WI38 (cell line): Measurements from ENCODE around the gene MTCH2.
"Not testable (repeated sequence)": the region's sequence is repeated elsewhere in the genome, so short reads cannot be mapped to it uniquely, and the experiment has no call there.

Source experiments
- H3K4me3 ChIP-seq: 2 replicates; pipeline ENCODE4 v1.5.1; 2011; ENCODE audit warnings: low read depth, mild to moderate bottlenecking, control low read depth, low read length
- CTCF ChIP-seq: IDR thresholded peaks from 2 replicates; pipeline ENCODE4 v1.5.1; 2012; ENCODE audit warnings: low read depth, mild to moderate bottlenecking, control low read depth, low read length

MTCH2 gene

GRCh38 chr11:47672283-47672730 lies 29.9 kb upstream of the MTCH2 start:
- TF ChIP-seq CTCF: no peak
- H3K4me3 ChIP-seq: no peak overlapping the region

GRCh38 chr11:47669856-47670255 lies 27.5 kb upstream of the MTCH2 start:
- H3K4me3 ChIP-seq: no peak overlapping the region
- no peak for TF ChIP-seq CTCF

- no peak for TF ChIP-seq CTCF
- no peak overlapping the region for H3K4me3 ChIP-seq
Observed at GRCh38 chr11:47668665-47669064, 26.3 kb upstream of the MTCH2 start.

- no peak for TF ChIP-seq CTCF
- no peak overlapping the region for H3K4me3 ChIP-seq
Observed at GRCh38 chr11:47667555-47667954, 25.2 kb upstream of the MTCH2 start.

- TF ChIP-seq CTCF: no peak
- H3K4me3 ChIP-seq: no peak overlapping the region
Observed at GRCh38 chr11:47667135-47667534, 24.8 kb upstream of the MTCH2 start.

GRCh38 chr11:47664936-47665335 lies 22.6 kb upstream of the MTCH2 start:
- not testable (repeated sequence) for H3K4me3 ChIP-seq

- TF ChIP-seq CTCF: no peak
- no peak overlapping the region for H3K4me3 ChIP-seq
Observed at GRCh38 chr11:47661245-47661644, 18.9 kb upstream of the MTCH2 start.

- TF ChIP-seq CTCF: no peak
- H3K4me3 ChIP-seq: no peak overlapping the region
Observed at GRCh38 chr11:47659276-47659675, 16.9 kb upstream of the MTCH2 start.
